AG08395 (cell line): Measurements from ENCODE around the gene ENTR1.

Experiments used
- DNase-seq: peaks from one replicate; pipeline ENCODE4 v3.0.0; 2012; ENCODE audit warnings: mixed read lengths, low spot score

Gene ENTR1, protein sequence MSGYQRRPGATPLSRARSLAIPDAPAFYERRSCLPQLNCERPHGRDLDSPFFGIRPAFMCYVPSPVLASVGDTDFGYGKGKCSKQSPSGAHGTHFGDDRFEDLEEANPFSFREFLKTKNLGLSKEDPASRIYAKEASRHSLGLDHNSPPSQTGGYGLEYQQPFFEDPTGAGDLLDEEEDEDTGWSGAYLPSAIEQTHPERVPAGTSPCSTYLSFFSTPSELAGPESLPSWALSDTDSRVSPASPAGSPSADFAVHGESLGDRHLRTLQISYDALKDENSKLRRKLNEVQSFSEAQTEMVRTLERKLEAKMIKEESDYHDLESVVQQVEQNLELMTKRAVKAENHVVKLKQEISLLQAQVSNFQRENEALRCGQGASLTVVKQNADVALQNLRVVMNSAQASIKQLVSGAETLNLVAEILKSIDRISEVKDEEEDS

GRCh38 chr9:136410500-136411287 lies at the start of gene ENTR1, which contains the start of gene PMPCA:
Gene ENTR1 (minus strand): TSS chr9:136410614. CDS start chr9:136410397, 217 bp downstream.
Gene PMPCA (plus strand): TSS chr9:136410658. CDS start chr9:136410669, 11 bp downstream.
- DNase-seq, result peak; percentile 99

- no peak for DNase-seq
These were observed 49.0 kb upstream of the ENTR1 start for GRCh38 chr9:136459425-136459824.

GRCh38 chr9:136457326-136457725 lies 46.9 kb upstream of the ENTR1 start:
- no peak for DNase-seq

DNA sequence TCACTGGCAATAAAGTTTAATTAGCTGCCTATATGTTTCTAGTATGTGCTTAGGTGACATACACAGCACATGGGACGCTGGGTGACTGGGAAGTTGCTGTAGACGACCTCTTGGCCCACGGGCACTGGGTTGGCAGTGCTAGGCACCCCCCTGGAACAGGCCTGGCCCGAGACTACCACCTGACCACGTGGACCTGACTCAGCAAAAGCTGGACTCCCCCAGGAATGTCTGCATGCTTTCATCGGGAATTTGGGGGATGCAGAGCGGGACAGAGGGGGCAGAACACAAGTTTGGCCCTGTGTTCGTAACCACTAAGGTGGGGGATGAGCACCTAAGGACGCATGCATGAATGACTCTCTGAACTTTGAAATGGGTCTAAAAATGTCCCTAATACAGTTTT lies 45.8 kb upstream of the ENTR1 start:
- DNase-seq, result no peak

DNA sequence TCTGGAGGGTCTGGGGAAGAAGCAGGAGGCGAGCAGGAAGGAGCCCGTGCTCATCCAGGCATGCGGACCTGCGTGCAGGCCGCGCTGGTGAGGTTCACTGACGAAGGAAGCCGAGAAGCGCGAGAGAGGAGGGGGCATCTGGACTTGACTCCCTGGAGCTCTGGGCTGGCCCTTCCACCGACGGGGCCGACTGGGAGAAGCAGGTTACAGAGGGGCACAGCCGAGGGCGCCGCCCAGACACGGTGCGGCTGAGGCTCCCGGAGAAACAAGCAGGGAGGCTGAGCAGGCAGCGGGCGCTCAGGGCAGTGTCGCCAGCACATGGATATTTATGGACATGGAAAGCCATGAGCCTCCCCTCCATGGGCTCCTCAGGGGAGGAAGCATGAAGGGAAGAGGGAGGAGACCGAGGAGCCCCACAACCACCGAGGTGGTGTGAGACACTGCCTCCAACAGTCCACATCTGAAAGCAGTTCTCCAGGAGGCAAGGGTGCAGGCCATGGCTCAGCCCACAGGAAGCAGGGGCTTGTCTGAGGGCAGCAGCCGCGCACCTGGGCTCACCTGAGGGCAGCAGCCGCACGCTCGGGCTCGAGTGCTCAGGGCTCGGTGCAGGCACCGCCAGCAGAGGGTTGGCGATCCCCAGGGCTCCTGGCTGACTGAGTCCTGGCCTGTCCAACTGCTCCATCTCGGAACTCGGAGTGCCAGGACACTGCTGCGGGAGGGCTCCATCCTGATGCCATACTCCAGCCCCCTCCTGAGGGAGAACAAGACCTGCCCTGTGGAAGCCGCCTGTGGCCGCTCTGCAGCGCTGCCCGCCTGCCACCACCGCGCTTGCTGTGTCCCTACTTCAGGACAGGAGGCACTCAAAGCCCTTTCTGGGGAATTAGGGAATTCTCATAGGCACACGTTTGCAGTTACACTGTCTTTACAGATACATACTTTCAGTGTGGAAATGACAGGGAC lies 44.9 kb upstream of the ENTR1 start:
- no peak for DNase-seq

- DNase-seq, result no peak
These were observed 43.8 kb upstream of the ENTR1 start for GRCh38 chr9:136454026-136454796.

DNA sequence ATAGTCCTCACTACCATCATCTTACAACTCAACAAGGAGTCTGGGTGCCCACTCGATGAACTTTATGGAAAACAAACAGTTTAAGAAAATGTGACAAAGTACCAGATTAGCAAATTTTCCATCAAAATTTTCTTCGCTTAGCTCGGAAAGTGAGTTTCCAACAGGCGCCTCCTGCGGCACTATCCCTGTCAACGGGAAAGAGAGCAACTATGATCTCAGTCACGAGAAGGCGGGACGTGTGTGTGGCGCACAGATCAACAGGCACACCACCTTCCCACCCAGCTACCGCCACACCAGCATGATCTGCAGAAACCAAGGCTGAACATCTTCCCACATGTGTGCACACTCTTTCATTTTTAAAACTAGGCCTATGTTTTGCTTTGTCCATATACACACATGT lies 42.9 kb upstream of the ENTR1 start:
- DNase-seq, result no peak

GRCh38 chr9:136451221-136451877 lies 40.9 kb upstream of the ENTR1 start:
- DNase-seq, result no peak

GRCh38 chr9:136448655-136449054 lies 38.2 kb upstream of the ENTR1 start:
- DNase-seq, result no peak

- DNase-seq, result no peak
These were observed 36.9 kb upstream of the ENTR1 start for GRCh38 chr9:136447173-136447778.

DNA sequence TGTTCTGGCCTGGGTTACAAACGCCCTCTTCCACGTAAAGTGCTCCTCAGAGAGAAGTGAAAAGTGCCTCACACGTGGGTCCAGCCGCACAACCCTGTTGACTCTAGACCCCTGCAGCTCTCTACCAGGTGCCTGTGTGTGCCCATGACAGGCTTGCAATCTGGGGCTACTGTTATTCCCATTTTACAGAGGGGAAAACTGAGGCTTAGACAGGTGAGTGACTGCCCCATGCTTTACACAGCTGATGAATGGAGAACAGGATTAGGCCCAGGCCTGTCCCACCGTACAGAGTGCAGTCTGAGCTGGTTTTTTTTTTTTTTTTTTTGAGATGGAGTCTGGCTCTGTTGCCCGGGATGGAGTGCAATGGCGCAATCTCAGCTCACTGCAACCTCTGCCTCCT lies 35.4 kb upstream of the ENTR1 start:
- DNase-seq, result no peak

DNA sequence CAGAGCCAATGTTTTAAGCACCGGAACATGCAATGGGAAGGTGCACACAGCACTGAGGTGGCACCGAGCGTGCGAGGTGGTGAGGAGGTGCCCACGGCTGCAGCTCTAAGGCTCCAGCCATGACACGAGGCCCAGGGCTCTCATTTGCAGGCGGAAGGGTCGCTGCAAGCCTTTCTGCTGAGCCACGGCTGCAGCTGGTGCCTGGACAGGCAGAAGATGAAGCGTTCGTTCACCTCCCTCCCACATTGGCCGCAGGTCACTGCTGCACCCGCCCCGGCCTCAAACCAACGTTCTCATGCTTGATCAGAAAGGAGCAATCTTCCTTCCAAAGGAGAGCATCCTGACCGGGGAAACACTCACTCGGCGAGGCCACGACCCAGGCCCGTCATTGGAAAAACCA lies 33.7 kb upstream of the ENTR1 start:
- DNase-seq, result no peak

GRCh38 chr9:136443687-136444086 lies 33.3 kb upstream of the ENTR1 start:
- DNase-seq, result no peak

DNA sequence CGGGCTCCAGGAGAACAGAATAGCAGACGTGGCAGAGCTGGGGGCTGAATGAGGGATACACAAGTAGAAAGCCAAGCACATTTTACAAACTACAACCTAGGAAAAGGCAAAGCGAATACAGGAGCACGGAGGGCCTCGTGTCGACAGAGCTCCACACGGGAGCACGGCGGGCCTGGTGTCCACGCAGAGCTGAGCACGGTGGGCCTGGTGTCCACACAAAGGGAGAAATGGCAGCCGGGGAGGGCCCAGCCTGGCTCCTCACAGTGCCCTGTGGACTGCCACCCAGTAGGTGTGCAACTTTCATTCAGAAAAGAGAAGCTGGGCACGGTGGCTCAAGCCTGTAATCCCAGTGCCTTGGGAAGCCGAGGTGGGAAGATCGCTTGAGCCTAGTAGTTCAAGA lies 32.7 kb upstream of the ENTR1 start:
- no peak for DNase-seq

DNA sequence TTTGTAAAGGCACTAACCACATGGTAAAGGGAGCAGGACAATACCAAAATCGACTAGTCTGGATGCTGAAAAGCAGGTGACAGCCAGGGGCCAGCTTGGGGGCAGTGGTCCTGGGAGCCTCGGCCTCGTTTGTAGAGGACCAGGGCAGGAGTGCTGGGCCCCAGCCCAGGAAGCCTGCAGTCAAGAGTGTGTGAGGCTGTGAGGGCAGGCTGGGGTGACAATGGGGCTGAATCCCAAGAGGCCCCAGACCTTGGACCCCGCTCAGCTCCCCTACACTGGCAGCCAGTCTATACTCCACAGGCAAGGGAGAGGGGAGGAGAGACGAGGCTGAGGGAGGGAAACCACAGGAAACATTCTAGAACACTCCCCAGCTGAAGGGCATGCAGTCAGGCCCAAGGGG lies 31.9 kb upstream of the ENTR1 start:
- no peak for DNase-seq

GRCh38 chr9:136441681-136442245 lies 31.3 kb upstream of the ENTR1 start:
- no peak for DNase-seq

- DNase-seq, result no peak
These were observed 30.8 kb upstream of the ENTR1 start for GRCh38 chr9:136441191-136441680.

GRCh38 chr9:136439481-136440408 lies 29.3 kb upstream of the ENTR1 start, which contains the start of gene INPP5E:
Gene INPP5E (minus strand): TSS chr9:136439845. CDS start chr9:136439419, 426 bp downstream.
- peak; percentile 93 for DNase-seq
